ENCODE results near the gene CSNK1E.

The CSNK1E gene

DNA sequence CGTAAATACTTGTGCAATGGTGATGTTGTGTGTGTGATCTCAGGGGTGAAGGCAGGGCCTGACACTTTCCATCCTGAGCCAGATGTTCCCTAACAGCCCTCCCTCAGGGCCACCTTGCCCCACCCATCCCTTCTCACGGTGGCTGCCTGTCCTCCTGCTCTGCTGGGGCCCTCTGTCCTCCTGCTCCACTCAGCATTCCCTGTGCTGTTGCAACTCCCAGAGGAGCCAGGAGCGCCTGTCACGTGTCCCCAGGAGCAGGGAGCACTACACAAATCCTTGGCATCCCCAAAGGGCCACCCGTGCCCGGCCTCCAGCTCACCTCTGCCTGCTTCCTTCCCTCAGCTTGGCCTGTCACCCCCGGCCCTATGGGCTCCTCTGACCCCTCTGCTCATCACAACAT lies 10.2 kb upstream of the CSNK1E start:
- no peak for DNase-seq

DNA sequence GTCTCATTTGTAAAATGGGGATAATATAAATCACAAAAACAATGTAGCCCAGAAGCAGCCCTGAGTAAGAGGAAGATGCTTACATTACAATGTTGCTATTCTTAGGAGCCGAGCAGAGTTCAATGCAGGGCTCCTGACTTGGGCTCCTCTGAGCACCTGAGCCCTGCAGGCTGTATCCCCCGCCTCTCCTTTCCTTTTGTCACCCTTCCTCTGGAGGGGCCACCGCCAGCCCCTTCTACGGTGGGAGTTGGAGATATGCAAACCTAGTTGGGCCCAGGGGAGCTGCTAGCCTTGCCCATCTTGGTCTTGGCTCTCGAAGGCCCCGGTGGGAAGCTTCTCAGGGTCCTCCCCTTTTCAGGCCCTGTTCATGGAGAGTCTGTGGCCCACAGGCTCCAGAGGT lies 8.4 kb upstream of the CSNK1E start:
- DNase-seq: no peak

DNA sequence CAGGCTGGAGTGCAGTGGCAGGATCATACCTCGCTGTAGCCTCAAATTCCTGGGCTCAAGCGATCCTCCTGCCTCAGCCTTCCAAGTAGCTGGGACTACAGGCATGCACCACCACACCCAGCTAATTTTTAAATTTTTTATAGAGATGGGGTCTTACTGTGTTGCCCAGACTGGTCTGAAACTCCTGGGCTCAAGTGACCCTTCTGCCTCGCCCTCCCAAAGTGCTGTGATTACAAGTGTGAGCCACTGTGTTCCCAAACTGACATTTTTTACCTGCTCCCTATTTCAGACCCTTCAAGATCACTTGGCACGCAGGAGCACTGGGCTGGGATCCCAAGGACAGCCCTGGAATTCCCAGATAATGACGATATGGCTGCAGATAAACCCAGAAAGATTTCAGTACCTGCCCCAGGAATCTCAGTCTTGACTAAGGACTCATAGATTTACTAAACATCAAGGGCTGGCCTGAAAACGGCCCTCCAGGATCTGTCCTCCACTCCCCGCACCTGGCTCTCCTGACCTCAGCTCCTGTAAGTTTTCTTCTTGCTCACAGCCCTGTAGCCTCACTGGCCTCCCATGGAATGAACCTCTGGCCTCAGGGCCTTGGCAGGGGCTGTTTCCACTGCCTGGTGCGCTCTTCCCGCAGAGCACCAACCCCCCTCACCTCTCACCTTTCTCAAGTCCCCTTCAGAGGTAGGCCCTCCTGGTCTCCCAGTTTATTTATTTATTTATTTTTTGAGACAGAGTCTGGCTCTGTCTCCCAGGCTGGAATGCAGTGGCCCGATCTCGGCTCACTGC lies 3.6 kb upstream of the CSNK1E start:
- DNase-seq: no peak

DNA sequence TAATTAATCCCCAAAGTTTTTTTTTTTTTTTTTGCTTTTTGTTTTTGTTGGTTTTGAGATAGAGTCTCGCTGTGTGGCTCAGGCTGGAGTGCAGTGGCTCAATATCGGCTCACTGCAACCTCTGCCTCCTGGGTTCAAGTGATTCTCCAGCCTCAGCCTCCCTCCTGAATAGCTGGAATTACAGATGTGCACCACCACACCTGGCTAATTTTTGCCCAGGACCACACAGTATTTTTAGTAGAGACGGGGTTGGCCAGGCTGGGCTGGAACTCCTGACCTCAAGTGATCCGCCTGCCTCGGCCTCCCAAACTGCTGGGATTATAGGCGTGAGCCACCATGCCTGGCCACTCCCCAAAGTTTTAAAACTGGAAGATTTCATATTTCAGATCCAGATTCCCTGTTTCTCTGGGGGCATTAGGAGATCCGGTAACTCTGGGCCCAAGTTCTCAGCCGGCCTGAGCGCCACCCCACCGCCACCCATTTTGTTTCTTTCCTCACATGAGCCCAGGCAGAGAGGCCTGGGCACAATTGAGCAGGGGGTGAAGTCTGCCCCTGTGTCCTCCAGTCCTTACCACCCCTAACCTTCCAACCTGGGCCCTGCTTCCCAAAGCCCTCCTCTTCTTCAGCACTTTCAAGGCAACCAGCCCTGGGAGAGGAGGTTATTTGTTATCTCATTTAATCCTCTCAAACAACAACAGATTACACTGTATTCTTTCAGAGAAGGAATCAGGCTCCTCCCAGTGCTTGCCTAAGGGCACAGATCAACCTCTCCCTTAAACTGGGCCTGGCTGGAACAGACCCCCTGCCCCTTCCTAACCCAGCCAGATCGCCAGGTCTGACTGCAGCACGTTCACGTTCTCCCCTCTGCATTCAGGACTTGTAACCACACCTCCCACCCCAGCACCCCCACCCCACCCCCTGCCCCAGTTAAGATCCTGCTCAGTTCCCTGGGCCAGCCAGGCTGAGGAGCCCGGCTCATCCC lies 1.9 kb upstream of the CSNK1E start:
- DNase-seq: no peak

DNA sequence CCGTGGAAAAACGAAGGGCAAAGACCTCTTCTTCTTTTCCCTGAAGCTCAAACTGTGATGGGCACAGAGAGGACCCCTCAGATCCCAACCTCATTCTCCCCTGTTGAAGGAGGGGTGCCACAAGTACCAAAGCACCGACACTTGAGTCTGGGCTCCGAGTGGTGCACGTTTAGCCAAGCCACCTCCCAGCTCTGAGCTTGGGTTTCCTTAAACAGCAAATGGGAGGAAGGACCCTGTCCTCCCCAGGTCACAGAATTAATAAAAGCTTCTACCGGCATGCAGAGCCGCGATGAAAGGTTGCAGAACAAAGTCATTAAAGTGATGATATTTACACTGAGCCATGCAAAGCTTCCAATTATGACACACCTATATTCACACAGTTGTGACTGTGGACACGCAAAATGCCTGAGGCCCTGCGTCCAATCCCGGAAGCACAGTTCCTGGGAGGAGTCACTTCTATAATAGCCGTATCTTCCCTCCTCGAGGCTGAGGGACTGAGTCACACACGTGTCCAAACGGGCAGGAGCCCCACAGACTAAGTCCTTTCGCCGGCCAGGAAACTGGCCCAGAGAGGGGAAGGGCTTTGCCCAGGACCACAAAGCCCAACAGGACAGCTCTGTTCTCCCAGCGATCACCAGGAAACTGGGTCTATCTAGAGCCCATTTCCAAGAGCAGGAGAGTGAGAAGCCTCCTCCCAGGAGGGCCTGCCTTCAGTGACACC lies 922 bp upstream of the CSNK1E start:
- no peak for DNase-seq

DNA sequence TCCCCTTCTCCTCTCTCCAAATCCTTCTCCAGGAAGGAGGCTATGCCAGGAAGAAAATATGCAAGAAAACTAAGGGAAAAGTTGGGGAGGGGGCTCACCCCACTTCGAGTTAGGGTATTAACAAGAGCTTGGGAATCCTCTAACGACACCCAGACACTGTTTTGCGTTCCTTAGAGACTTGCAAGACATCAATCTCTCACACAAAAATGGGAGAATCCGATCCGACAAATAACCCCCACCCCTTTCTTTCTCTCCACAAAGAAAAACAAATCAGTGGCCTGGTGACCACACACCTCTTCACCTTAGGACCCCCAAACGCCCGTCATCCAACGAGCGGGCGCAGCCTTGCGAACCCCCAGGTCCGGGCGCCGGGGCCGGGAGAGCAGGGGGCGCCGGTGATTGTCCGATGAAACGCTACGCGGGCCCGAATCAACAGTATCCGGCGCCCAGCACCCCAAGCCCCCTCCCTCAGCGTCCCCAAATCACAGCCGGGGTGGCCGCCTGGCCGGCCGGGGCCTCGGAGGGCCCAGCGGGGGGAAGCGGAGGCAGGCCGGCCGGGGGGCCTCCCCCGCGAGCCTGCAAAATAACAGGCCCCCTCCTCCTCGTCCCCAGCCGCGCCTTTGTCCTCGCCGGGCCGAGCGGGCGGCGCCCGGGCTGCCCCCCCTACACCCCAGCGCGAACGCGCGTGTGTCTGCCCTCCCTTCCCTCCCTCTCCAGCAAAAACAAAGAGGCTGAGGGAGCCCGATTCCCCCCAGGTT lies 690 bp downstream of the CSNK1E start:
- peak; percentile 76 for DNase-seq

DNA sequence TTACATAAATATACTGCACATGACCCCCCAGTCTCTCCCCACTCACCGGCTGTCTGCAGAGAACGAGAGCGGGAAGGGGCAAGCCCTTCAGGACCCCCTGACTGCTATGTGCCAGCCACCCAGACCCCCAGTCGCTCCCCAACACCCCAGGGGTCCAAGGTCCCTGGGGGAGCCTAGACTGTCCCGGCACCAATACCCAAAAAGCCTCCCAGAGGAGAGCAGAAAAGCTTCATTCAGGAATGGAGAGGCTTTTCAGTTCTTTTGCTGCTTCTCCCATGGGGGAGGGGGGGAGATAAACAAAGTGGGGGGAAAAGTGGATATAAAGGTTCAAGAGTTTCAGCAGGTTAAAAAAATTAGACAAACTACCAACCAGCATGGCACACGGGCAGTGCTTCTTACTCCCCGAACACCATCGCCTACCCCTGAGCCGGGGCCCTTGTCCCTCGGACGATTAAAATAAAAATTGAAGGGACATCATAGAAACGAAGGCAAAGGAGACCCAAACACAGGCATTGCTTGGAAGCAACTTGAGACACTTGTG lies 1.3 kb downstream of the CSNK1E start:
- DNase-seq: peak; percentile 31

DNA sequence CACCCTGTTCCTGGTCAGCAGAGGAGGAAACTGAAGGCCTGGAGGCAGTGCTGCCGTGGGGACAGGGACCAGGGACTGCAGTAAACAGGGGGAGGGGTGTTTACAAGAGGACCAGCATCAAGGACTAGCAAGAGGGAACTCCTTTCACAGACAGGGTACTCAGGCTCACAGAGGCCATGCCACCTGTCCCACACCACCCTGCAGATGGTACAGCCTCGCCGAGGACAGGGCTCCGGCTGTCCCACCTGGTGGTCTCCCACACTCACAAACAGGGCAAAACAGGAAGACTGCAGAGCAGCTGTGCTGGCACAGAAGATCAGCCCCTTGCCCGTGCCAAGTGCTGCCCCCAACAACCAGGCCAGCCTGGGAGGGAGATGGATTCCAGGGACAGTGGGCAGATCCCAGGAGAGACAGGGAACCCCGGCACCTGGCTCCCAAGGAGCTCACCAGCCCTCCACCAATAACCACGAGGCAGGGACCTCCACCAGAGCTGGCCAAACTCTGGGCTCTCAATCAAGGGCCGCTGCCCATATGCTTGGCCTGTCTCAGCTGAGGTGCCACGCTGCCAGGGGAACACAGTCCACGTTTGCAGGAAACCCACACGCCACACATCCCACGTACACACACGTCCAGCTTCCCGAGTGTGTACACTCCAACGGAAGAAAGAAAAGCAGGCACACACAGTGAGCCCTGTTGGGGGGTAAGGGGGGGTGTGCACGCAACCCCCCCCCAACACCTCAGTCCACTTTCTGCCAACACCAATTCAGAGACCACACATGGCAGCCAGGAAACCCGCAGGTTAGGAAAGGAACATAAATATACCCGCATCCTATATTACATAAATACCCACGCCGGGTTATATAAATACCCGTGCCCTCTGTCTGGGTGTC lies 2.1 kb downstream of the CSNK1E start:
- DNase-seq: no peak

DNA sequence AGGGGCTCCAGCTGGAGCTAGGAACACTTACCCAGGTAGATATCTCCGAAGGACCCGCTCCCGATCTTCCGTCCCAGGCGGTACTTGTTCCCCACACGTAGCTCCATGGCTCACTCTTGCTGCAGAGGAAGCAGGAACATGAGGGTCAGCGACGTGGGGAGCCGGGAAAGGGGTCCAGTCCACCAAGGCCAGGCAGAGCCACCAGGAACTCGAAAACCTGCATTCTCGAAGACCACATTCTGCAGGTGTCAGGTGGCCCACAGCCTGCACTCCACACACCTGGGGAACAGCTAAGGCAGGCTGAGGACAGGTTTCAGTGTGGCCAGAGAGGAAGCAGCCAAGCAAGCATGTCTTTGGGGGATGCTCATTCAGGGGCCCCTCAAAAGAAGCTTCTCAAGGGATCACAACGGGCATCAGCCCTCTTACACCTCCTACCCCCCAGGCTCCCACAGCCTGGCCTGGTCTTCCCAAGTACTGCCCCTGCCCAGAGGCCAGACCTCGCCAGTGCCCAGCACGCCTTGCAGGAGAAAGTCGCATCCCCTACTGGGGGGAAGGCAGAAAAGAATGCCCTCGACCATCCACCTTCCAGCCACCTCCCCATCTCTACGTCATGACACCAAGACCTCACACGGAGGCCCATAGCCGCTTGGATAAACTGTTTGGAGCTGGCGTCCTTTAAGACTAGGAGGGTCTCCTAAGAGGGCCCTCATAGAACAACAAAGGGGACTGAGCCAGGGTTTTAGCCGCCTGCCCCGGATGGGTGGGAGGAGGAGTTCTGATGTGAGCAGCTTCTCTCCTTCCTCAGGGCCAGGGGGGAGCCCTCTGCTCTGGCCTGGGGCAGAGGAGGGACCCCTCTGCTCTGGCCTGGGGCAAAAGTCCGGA lies 2.9 kb downstream of the CSNK1E start:
- DNase-seq: no peak

DNA sequence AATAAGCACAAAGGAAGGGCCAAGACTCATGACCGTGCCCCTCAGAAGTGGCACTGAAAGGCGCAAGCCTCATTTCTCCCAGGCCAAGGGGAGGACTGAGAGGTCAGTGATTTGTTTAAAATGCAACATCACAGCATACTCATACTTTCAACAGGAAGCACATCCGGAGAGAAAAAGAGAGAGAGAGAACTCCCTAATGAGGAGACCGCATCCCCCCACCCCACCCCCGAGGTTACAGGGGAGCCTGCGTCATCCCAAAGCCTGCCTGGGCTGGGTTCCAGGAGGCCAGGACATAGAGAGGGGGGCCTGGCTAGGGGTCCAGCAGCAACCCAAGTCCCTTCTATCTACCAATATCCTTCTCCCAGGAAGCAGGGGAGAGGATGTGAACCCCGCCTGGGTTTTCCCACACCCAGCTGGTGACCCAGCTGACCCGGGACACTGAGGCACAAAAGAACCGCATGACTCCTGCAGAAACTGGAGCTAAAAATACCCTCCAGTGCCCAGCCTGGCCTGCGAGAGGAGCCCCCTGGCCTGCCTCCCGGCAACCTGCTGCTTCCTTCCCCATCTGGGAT lies 3.8 kb downstream of the CSNK1E start:
- no peak for DNase-seq

DNA sequence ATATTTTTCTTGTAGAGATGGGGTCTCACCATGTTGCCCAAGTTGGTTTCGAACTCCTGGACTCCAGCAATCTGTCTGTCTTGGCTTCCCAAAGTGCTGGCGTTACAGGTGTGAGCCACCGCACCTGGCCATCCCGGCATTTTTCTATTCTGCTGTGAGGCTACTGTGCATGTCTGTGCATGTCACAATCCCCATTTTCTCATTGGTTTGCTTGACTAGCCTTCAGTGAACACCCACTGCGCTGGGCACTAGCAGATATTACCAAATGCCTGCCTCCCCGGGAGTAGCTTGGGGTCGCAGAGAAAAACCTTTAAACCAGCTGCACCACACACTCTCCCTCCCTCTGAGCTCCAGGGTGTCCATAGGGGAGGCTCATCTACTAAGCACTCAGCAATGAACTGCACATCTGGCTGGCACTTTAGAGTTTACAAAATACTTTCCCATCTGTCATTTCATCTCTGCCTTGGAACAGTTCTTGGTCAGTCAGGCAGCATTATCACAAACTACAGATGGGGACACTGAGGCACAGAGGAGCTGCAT lies 4.9 kb downstream of the CSNK1E start:
- no peak for DNase-seq

DNA sequence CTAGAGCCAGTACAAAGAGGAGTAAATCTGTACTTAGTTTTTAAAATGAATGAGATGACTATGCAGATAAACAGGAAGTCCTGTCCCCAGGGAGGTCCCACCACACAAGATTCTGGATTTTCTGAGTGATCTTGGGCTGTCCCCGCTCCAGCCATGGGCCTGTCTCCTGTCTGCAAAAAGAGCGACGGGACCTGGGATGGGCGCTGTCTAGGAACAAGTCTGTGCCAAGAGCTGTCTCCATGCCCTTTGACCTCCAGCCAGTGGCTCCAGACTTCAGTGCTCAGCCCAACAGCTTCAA lies 6.0 kb downstream of the CSNK1E start:
- no peak for DNase-seq

DNA sequence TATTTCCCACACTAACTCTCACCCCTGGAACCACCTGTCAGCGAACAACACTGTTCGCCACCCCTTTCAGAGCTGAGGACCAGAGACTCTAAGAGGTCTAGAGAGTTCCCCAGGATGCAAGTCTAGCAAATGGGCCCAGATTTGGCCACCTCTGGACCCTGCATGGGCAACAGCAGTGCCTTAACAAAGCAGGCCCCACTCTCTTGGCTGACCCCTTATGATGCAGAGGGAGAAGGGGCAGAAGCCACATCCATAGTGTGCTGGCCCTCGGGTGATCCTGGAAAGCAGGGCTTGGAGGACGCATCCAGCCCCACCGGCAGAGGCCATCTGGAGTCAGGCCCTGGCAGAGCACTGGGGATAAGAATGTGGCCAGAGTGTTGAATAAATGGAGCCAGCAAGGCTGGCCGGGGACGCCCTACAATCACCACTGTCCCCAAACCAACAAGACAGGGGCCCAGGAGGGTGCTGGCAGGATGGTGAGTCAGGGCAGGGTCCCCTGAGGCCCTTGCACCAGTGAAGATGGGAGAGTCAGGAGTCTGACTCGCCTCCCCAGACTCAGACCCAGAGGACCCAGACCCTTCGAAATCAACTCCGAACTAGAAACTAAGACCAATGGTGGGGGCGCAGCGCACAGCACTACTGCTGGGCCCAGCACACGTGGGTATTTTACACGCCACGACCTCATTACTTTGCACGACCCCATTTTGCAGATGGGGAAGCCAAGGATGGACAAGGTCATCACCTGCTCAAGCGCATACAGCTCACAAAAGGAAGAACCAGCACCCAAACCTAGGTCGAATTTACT lies 6.5 kb downstream of the CSNK1E start:
- DNase-seq: no peak

DNA sequence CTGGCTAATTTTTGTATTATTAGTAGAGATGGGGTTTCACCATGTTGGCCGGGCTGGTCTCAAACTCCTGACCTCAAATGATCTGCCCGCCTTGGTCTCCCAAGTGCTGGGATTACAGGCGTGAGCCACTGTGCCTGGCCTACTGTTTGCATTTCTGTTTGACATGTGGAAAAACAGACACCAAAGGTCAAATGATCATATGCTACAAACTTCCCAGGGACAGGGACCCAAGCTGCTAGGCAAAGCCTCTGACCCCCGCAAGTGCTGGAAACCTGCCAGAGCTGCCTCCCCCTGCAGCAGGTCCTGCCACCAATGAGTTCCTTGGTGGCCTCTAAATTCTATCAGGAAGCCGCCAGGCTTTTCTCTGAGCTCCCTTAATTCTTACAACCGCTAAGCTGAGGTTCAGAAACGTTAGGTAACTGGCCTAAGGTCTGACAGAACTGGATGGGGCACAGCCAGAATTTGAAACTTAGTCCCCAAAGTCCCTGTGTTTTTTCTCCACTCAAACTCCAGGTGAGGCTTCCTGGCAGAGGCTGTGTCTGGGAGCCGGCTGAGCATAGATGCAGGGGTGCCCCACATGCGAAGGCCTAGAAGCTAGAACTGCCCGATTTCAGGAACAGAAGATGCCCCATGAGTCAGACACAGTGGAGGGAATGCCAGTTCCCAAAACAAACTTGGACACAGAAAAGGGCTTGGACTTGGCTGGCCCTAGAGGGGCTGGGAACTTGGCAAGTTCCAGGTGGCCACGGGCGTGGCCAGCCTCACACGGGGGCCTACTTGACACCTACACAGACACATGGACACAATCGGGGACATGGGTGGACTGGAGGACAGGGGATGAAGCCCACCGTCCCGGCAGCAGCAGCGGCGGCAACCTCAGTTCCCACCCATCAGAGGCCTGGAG lies 7.4 kb downstream of the CSNK1E start:
- DNase-seq: no peak

DNA sequence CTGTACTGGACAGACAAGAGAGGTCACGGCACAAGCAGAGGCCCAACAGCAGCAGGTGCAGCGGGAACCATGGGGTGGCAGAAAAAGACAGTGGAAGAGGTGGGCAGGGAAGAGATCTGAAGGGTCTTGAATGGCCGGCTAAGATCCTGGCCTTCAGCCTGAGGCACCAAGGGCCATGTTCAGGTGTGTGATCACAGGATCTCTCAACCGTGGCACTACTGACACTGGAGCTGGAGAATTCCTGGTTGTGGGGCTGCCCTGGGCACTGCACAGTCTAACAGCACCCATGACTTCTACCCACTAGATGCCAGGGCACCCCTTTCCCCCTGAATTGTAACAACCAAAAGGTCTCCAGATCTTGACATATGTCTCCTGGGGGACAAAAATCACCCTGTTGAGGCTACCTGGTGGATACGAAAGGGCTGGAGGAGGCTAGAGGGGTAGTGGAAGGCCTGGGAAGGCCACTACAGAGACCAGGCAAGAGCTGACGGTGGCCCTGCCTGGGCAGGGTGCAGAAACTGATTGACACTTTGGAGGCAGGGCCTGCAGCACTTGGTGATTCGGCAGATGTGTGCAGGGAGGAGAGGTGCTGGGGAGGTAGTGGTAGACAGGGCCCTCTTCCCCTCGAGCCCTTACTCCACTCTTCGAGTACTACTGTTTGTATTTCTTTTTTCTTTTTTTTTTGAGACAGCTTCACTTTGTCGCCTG lies 8.3 kb downstream of the CSNK1E start:
- DNase-seq: no peak

DNA sequence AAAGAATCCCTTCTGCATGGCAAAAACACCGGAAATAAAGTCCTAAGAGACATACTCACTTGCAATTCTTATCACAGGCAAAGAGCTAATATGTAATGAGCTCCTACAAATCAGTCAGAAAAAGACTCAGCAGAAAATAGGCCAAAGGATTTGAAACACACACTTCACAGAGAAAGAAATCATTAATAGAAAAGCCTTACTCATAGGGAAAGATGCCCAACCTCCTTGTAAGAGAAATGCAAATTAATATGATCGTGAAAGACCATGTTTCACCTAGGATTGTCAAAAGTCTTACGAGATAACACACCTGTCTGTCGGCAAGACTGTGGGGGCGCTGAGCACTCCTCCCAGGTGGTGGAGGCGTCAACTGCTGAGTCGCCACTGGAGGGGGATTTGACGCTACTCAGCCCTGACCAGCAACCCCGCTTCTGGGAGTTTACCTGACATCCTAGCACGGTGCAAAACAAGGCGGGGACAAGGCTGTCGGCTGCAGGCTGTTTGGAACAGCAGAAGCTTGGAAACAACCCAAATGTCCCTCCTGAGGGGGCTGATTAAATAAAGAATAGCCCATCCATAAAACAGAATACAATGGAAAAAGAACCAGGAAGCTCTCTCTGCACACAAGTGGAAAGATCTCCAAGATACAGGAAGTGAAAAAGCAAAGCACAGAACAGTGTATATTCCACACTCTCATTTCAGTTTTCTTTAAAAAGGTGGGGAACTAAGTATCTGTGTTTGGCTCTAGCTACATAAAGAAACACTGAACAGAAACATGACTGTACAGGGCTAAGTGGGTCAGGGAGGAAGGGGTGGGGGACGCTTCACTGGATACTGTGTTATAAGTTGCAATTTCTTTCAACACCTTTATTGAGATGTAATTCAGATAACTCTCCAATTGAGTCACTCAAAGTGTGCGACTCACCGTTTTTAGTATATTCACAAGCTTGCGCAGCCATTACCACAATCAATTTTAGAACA lies 11.5 kb downstream of the CSNK1E start:
- peak; percentile 45 for DNase-seq
